GM19438 (cell line): ENCODE data around the gene SMOC2.

ENCODE experiments used
- ATAC-seq: cut with Tn5 transposase; IDR thresholded peaks from one replicate; pipeline ENCODE4 v1.9.1; 2021; ENCODE audit warnings: low read depth; ENCODE audit not compliant: unreplicated experiment

SMOC2 gene, protein sequence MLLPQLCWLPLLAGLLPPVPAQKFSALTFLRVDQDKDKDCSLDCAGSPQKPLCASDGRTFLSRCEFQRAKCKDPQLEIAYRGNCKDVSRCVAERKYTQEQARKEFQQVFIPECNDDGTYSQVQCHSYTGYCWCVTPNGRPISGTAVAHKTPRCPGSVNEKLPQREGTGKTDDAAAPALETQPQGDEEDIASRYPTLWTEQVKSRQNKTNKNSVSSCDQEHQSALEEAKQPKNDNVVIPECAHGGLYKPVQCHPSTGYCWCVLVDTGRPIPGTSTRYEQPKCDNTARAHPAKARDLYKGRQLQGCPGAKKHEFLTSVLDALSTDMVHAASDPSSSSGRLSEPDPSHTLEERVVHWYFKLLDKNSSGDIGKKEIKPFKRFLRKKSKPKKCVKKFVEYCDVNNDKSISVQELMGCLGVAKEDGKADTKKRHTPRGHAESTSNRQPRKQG

DNA sequence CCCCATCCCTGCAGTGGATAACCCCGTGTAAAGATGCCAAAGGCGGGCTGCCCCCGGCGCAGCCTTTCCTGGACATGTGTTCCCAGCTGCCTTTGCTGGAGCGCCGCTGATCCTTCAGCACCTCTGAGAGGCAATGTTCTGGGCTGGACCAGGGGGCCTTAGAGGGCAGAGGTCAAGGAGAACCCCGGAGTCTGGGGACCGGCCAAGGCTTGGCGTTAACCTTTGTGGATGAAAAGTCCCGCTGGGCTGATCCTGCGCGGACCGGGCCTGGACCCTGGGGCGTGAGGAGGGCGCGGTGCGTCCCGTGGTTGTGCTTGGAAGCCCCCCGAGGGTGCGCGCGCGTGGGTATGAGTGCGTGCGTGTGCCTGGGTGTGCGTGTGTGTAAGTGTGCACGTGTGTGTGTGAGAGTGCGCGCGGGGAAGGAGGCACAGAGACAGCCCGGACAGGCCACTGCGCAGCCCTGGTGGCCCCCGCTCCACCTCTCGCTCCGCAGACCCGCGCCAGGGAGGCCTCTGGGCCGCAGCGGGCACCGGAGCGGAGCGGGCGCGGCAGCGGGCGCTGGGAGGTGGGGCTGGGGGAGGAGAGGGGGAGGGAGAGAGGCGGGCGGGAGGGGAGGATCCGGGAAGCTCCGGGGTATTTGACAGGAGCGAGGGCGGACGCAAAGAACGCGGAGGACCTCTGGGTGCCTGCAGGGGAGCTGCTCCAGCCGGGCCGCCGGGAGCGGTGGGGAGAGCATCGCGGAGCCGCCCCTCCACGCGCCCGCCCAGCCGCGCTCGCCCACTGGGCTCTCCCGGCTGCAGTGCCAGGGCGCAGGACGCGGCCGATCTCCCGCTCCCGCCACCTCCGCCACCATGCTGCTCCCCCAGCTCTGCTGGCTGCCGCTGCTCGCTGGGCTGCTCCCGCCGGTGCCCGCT, at the start of gene SMOC2:
SMOC2 (plus strand) TSS at position 665 of the 914 bp plus-strand sequence; CDS start at position 852, 187 bp downstream.
- no peak for ATAC-seq

DNA sequence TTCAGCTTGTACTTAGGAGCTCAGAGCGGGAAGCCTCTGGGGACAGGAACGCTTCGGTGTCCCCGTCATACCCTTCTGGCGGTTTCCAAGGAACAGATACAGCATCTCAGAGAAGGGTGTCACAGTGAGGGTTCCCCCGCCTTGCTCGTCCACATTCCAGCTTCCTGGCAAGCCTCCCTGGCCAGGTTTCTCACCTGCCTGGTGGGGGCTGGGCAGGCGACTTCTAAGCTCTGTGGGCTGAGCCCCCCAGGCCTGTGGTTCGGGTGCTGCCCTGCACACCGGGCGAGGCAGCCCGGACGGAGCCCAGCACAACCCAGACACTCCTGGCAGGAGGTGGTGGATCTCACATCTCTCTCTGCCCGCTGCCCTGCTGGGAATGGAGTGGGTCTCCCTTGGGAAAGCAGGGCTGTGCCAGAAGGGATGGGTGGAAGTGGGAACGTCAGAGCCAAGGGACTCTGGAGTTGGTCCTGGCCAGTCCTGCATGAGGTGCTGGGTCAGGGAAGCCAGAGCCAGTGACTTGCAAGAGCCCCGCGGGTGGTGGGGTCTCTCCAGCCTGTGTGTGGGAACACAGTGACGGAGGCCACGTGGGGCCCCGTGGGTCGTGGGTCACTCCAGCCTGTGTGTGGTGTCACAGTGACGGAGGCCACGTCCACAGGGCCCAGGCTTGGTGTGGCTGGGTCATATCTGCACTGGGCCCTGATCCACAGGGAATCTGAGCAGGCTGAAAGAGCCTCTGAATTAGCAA, 47.7 kb upstream of the SMOC2 start:
- no peak for ATAC-seq

DNA sequence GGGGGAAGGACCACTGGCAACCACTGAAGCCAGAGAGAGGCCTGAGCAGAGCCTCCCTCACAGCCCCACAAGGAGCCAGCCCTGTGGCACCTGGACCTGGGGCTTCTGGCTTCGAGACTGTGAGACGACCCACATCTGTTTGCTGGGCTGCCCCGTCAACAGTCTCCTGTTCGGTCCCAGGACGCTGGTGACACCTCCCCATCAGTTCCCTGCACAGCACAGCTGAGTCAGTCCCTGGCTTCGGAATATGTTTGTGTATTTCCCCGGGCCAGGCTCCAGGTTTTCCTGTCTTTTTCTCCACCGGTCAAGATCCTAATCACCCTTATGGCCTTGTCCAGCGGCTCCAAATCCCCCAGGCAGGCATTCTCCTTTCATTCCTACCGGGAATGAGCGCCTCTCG, 46.4 kb upstream of the SMOC2 start:
- ATAC-seq: no peak

DNA sequence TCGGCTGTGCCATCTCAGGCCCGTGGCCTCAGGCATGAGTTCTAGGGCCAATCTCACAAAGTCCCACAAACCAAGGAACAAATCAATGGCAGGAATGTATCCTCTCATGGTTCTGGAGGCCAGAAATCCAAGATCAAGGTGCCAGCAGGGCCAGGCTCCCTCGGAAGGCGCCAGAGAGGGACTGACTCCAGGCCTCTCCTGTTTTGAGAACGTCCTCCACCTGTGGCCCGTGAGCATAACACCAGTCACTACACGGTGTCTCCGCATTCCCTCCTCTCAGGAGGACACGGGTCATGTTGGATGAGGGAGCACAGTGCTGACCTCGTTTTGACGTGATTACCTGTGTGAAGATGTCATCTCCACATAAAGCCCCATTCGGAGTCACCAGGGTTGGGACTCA, 45.0 kb upstream of the SMOC2 start:
- no peak for ATAC-seq

DNA sequence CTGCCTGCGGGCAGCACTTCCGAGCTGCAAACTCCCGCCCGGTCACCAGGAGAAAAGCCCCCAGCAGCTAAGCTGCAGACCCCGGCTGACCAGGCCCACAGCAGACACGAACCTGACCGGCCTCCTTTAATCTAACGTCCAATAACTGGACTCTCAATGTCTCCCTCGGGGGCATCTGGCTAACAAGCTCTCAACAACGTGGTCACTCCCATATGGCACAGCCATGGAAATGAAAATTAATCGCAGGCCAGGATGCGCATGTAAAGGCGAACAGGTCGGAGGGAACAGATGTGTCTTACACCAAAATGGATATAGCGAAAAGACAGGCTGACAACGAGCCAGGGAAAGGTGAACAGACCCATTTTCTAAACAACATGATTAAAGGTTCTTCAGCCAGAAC, 44.4 kb upstream of the SMOC2 start:
- no peak for ATAC-seq

DNA sequence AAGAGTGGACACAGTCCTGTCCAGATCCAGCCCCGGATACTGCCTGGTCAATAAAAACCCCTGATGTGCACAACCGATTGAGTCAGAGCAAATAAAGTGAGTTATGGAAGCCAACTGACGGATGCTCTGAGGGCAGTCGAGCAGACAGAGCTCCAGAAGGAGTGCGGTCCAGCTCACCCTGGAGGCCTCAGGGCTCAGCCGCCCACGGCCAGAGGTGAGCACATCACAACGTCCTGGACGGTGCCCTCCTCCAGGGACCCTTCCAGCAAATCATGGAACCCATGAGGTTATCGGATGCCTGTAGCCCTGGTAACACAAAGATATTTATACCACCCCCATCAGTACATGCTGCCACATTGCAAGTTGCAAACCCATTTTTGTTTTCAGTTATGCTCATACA, 44.0 kb upstream of the SMOC2 start:
- ATAC-seq: no peak

DNA sequence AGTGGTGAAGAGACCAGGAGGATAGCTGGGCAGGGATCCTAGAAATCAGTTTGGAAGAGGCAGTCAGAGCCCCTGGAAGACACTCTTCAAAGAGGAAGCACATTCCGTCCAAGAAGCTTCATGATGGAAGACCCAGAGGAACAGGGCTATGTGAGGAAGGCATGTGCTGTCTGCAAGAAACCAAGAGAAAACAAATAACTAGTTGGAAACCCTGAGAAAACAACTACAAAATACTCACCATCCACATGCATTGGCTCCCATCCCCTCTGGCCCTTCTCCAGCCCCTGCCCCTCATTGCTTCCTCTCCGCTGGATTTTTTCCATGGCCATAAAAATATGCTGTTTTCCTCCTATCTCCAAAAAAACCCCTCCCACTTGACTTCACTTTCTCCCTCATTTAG, 40.9 kb upstream of the SMOC2 start:
- no peak for ATAC-seq

DNA sequence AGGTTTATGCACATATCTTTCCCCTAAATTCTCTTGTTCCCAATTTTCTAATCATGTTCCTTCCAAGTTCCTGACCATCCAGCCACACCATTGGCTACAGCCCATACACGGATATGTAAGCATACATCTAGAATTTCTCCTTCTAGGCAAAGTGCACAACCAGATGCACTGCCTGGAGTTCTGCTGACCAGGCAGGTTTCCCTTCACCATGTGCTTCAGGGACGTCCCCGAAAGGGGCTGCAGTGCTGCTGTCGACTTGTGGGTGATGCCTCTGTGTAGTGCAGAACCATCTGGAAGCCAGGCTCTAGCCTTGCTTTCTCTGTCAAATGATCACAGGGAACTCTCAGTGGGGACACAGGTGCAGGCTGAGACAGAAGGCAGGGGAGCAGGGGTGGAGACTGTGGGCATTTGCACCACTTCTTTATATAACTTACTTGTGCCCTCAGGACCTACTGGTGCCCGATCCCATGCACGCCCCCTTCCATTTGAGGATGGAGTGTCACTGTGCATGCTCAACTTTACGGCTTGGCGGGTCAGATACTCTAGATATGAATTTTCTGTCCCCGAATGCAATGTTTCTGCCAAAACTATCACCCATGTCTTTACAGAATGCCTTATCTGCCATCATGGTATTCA, 37.5 kb upstream of the SMOC2 start:
- no peak for ATAC-seq

DNA sequence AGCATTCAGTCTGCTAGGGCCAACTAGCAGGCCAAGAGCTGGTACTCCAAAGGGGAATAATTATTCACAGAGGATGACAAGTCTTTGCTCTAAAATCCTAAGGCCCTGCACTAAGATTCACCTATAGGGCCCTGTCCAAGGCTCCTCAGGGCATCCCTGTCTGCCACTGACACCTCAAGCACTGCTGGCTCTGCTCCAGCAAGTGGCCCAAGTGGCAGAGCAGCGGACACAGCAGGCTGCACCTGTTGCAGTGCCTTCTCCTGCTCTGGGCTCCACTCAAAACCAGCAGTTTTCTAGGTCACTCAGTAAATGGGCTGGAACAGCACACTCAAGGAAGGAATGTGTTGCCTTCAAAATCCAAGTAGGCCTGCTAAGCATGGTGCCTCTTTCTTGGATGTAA, 36.4 kb upstream of the SMOC2 start:
- ATAC-seq: no peak

DNA sequence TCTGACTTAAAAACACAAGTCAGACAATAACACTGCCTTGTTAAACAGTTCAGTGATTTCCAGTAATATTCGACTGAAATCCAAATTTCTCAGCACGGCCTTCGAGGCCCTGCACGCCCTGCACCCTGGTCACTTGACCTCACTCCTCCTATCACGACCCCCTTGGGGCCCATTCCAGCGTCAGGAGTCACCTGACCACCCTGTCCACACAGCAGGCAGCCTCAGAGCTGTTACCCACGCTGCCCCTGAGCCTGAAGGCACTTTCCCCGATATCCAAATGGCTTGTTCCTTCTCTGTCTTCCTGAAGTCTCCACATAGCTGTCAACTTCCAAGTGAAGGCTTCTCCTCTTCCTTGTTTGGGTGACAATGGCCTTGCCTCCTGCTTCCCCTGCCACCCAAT, 33.1 kb upstream of the SMOC2 start:
- ATAC-seq: no peak

DNA sequence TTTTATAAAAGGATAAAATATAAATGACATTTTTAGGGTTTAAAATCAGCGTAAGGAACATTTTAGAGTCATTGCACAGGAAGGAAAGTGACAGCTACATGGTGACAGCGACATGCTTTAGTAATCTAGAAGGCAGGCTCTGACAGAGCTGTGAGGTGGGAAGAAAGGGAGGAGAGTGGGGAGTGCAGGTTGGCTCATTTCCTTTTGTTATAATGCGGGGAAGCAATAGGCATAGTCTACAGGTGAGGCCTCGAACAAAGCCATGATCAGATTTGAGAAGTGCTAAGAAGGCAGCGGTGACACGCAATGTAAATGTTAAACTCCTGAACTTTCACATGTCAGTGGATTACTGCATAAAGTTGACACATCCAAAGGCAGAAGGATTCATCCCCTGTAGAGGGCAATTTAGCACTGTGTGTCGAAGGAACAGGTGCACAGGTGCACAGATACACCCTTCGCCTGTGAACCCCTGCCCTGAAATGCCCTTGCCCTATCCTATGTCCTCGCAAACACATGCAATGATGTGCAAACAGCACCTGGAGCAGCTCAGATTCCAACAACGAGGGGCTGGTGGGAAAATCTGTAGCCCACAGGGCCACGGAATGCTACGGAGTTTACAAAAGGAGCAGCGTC, 32.4 kb upstream of the SMOC2 start:
- no peak for ATAC-seq

DNA sequence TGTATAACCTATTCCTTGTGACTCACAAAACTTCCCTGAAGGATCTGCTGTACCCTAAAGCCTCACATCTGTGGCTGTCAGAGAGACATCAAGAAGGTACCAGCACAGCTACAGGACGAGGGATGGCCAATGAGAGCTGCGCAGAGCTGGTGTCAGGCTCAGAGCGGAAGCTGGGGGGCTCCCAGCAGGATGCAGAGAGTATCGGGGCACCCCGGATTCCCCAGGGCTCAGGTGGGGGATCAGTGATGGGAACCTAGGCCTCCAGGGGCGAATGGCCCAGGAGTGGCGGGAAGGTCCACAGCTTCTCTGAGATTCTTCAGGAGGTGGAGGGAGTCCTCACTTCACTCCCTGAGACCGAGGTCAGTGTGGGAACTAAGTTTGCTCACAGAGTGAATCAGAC, 30.9 kb upstream of the SMOC2 start:
- ATAC-seq: no peak

DNA sequence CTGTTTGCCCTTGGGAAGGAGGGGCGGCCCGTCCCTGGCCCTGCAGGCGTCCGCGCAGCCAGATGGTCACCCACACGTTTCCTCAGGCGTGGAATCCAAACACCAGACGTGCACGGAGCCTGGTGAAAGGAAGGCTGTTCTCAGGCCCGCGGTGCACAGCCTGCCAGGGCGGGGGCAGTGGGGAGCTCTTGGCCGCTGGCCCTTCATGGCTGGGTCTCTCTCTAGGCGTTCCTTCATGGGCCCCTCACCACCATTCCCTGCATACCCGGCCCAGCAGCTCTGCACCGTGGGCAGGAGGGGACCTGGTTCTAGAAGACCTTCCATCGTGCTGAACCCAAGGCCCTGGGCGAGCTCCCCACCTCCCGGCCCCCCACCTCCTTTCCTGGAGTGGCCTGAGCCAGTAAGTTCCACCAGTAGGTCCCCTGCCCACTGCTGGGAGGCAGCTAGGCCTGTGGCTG, 30.4 kb upstream of the SMOC2 start:
- no peak for ATAC-seq

DNA sequence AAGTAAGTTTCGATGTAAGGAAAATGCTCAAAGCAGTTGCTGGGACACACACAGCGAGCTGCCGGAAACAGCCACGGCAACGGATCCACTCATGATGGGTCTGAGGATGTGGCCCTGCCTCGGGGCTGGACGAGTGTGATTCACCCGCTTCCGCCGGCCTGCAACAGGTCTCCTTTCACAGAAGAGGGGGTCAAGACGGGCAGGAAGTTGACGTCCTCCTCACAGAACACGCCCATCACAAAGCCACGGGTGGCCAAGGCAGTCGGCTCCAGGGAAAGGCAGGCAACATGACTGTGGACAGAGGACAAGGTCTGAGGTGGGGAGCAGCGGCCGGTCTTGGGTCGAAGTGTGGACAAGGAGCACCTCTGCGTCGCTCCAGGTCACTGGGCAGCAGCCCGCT, 29.9 kb upstream of the SMOC2 start:
- ATAC-seq: no peak

DNA sequence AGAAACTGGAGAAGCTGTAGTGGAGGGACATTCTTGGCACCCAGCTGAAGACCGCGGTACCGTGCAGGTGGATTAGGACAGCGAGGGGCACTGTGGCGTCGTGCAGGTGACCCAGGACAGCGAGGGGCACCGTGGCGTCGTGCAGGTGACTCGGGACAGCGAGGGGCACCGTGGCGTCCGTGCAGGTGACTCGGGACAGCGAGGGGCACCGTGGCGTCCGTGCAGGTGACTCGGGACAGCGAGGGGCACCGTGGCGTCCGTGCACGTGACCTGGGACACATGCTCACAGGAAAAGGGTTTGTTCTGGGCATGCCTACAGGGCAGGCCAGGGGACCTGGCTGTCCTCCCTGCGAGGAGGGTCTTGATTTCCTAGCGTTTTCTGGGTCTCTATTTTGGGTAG, 29.2 kb upstream of the SMOC2 start:
- no peak for ATAC-seq

DNA sequence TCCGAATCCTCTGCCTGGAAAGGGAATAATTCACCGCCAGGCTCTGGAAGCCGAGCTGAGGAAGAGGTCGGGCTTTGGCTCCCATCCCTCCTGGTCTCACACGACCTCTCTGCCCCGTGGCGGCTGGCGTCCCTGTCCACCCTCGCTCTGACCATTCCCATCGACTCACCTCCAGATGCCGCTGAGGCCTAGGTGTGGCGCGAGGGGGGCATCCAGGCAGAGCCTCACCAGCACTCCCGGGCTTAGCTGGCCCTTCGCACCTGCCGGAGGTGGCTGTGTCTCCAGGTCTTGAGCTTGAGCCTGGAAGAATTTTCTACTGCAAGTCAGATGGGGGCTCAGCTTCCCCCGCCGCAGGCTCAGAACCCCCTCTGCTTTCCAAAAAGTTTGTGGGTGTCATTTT, 28.5 kb upstream of the SMOC2 start:
- no peak for ATAC-seq

DNA sequence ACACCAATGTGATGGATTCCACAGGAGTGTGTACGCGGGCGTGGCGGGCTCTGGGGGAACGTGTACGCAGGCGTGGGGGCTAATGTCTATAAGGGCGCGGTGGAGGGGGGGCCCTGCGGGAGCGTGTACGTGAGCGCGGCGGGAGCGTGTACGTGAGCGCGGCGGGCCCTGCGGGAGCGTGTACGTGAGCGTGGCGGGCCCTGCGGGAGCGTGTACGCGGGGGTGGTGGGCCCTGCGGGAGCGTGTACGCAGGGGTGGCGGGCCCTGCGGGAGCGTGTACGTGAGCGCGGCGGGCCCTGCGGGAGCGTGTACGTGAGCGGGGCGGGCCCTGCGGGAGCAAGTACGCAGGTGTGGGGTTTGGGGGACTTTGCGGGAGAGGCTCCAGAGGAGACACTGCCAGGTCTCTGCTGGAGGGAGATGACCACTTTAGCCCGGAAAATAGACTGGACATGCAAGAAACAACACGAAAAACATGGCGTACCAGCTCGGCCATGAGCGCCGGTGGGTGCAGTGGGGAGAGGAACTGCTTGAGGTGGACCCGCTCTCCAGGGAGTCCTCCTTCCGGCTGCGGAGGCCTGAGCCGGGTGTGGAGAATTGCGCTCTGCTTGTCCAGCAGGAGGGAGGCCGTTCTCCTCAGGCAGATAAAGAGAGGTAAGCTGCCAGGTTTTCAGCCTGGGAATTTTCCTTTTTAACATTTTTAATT, 27.8 kb upstream of the SMOC2 start:
- no peak for ATAC-seq

DNA sequence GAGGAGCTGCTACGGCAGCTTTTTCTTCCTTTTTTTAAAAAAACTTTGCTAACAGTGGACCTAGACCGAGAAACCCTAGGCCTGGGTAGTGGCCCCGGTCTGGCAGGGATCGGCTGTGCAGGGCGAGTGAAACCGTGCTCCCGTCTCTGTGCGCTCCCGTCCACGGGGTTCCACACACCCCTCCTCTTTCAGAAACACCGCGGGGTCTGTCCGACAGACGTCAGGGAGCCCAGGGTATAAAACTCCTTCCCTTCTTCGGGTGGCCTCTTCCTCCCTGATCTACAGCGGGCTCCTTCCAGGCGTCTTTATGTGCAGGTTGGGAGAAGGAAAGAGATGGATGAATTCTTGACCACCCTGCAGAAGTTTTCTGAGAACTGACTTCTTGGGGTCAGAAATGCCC, 27.1 kb upstream of the SMOC2 start:
- ATAC-seq: no peak

DNA sequence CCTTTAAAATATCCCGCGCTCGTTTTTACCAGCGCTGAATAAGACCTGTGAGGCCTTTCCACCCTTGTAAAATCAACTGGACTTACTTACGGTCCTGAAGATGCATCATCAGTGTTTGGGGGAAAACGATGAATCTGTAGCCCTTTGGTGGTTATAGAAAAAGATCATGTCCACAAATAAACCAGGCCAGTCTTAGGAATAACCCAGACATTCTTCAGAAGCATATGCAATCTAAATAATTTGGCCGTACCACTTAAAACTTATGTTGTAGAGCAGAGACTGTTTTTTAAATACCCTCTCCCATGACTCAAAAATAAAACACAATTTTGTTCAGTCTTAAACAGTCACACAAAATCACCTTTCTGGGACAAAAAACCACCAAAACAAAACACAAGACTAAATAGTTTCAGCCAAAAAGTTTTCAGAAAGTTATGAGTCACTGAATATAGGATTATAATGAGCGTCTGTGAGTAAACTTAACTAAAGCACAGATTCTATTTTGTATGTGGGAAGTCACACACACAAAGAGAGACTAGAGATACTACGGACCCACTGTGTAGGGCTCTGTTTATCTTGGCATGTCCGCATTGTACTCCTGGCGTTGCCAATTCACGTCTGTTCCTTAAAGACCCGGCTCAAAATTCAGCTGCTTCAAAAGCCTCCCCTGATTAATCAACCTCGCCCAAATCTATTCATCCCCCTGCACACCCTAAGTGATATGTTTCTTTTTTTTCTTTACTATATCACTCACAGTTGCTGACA, 26.5 kb upstream of the SMOC2 start:
- no peak for ATAC-seq
